PC-3 (cell line): ENCODE data around the gene C1QTNF12.

Experiments
- EZH2phosphoT487 ChIP-seq: fragments of 300-600 bp; sonication (generic); IDR thresholded peaks from 2 replicates; pipeline ENCODE4 v1.6.1; 2018; ENCODE audit warnings: mild to moderate bottlenecking, antibody characterized with exemption, low read length, borderline replicate concordance
- TF ChIP-seq, protein P1 (sequence below): fragments of 300-600 bp; sonication (generic); conservative IDR thresholded peaks from 2 replicates; pipeline ENCODE4 v1.5.1; 2017; ENCODE audit warnings: antibody characterized with exemption, low read depth, mild to moderate bottlenecking, low read length

DNA sequence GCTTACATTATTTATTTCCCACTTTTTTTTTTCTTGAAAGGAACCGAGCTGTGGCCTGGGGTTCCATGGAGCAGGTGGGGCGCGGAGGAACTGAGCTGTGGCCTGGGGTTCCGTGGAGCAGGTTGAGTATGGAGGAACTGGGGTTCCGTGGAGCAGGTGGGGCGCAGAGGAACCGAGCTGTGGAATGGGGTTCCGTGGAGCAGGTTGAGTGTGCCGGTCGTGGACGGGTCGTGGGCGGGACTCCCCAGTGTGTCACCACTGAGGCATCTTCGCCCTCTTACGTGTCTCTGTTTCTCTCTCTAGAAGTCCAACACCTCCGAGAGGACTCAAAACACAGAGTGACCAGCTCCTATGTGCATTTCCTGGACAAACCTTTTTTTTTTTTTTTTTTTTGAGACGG is 32.5 kb upstream of the C1QTNF12 start:
- no peak for TF ChIP-seq EZH2phosphoT487
- TF ChIP-seq, protein P1, sequence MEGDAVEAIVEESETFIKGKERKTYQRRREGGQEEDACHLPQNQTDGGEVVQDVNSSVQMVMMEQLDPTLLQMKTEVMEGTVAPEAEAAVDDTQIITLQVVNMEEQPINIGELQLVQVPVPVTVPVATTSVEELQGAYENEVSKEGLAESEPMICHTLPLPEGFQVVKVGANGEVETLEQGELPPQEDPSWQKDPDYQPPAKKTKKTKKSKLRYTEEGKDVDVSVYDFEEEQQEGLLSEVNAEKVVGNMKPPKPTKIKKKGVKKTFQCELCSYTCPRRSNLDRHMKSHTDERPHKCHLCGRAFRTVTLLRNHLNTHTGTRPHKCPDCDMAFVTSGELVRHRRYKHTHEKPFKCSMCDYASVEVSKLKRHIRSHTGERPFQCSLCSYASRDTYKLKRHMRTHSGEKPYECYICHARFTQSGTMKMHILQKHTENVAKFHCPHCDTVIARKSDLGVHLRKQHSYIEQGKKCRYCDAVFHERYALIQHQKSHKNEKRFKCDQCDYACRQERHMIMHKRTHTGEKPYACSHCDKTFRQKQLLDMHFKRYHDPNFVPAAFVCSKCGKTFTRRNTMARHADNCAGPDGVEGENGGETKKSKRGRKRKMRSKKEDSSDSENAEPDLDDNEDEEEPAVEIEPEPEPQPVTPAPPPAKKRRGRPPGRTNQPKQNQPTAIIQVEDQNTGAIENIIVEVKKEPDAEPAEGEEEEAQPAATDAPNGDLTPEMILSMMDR, result no peak
